HL-60 (cell line): ENCODE data around the gene ATPAF2.
A peak's percentile ranks its signal among the peaks of the same experiment; 100 is the strongest.

ENCODE experiments used
- DNase-seq, 2 experiments: peaks; one replicate each; pipeline ENCODE4 v3.0.0-alpha.2; 2010 to 2020; ENCODE audit warnings: low read depth in 1 of 2, low spot score in 1 of 2
- H3K27ac ChIP-seq: fragments of 250-450 bp; sonication (Bioruptor Pico); replicated peaks from 2 replicates; pipeline ENCODE4 v1.5.1; 2020; ENCODE audit warnings: mild to moderate bottlenecking, moderate library complexity
- H3K27me3 ChIP-seq: fragments of 250-450 bp; sonication (Bioruptor Pico); 2 replicates; pipeline ENCODE4 v1.5.1; 2021; ENCODE audit warnings: mild to moderate bottlenecking, moderate library complexity; ENCODE audit not compliant: insufficient read depth, poor library complexity, severe bottlenecking
- H3K4me3 ChIP-seq: replicated peaks from 2 replicates; pipeline ENCODE4 v1.5.1; 2011; ENCODE audit warnings: mild to moderate bottlenecking, control low read depth, low read length; ENCODE audit not compliant: insufficient read depth
- CTCF ChIP-seq: IDR thresholded peaks from one replicate; pipeline ENCODE4 v1.5.1; 2011; ENCODE audit warnings: low read length, control low read depth, inconsistent platforms; ENCODE audit not compliant: insufficient read depth
- GABPA ChIP-seq: IDR thresholded peaks from 2 replicates; pipeline ENCODE4 v1.6.1; 2012; ENCODE audit warnings: low read depth
- POLR2AphosphoS5 ChIP-seq: IDR thresholded peaks from 2 replicates; pipeline ENCODE4 v1.6.1; 2012; ENCODE audit warnings: low read depth
- SPI1 ChIP-seq: IDR thresholded peaks from 2 replicates; pipeline ENCODE4 v1.6.1; 2012; ENCODE audit warnings: low read depth, mild to moderate bottlenecking, borderline replicate concordance
- TF ChIP-seq, protein P1 (sequence below): IDR thresholded peaks from 2 replicates; pipeline ENCODE4 v1.6.1; 2012; ENCODE audit warnings: low read depth; ENCODE audit not compliant: insufficient replicate concordance

The ATPAF2 gene

DNA sequence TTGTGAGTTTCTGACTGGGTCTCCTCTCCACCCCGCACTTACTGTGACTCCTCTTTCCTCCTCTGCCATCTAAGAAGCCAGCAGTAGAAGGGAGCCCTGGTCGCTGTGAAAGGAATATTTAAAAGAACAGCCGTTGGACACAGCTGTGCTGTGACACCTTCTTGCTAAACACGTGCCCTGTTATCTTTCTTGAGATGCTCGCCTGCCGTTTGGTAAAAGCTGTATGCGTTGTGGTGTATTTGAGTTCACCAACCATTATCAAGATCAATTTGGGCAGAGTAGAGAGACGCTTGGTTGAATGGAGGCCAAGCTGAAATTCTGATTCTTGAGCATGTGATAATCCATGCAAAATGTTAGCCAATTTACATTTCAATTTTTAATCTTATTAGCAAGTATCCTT is 4.0 kb upstream of the ATPAF2 start:
- Histone ChIP-seq H3K27me3 (no peaks in the 10 kb centered on the region), H3K27ac (no peak overlapping the region), H3K4me3 (no peak overlapping the region)
- no peak for DNase-seq
- TF ChIP-seq GABPA (no peak), POLR2AphosphoS5 (no peak), SPI1 (no peak)

- no peak for TF ChIP-seq GABPA
- no peak for TF ChIP-seq POLR2AphosphoS5
- no peak for TF ChIP-seq SPI1
- TF ChIP-seq CTCF, result no peak
- TF ChIP-seq, protein P1, sequence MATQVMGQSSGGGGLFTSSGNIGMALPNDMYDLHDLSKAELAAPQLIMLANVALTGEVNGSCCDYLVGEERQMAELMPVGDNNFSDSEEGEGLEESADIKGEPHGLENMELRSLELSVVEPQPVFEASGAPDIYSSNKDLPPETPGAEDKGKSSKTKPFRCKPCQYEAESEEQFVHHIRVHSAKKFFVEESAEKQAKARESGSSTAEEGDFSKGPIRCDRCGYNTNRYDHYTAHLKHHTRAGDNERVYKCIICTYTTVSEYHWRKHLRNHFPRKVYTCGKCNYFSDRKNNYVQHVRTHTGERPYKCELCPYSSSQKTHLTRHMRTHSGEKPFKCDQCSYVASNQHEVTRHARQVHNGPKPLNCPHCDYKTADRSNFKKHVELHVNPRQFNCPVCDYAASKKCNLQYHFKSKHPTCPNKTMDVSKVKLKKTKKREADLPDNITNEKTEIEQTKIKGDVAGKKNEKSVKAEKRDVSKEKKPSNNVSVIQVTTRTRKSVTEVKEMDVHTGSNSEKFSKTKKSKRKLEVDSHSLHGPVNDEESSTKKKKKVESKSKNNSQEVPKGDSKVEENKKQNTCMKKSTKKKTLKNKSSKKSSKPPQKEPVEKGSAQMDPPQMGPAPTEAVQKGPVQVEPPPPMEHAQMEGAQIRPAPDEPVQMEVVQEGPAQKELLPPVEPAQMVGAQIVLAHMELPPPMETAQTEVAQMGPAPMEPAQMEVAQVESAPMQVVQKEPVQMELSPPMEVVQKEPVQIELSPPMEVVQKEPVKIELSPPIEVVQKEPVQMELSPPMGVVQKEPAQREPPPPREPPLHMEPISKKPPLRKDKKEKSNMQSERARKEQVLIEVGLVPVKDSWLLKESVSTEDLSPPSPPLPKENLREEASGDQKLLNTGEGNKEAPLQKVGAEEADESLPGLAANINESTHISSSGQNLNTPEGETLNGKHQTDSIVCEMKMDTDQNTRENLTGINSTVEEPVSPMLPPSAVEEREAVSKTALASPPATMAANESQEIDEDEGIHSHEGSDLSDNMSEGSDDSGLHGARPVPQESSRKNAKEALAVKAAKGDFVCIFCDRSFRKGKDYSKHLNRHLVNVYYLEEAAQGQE, result no peak
- peak in 1 of 2 experiments; percentile 21 for DNase-seq
- Histone ChIP-seq H3K27me3 (no peaks in the 10 kb centered on the region), H3K4me3 (no peak overlapping the region), H3K27ac (no peak overlapping the region)
Observed at GRCh38 chr17:18041776-18042175, 2.8 kb upstream of the ATPAF2 start.

DNA sequence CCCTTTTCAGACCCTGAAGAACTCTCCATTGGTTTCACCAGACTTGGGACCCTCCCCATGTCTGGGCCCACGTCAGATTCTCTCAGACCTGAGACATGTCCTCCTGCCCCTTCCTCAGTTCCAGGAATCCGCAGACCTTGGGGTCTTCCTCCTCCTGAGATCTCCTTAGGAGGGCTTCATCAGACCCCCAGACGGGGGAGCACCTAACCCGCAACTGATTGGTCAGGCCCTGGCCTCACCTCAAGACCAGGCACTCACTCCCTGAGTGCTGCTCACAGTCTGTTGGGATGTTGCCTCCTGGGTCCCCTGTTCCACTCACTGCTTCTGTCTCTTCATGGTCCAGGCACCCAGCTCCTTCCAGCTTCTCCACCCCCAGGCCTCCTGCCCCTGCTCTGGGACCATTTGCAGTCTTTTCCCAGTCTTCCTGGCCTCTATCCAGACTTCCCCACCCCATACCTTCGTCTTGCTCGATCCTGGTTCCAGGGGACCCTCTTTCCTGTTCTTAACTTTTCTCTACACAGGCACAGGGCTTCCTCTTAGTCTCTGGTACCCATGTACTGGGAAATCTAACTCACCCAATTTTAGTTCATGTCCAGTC is 1.4 kb upstream of the ATPAF2 start:
- peak overlapping the region; percentile 83 for H3K4me3 ChIP-seq
- no peak for TF ChIP-seq SPI1
- TF ChIP-seq, protein P1, result no peak
- TF ChIP-seq CTCF, result no peak
- no peak for TF ChIP-seq POLR2AphosphoS5
- TF ChIP-seq GABPA, result no peak
- no peak for DNase-seq
- H3K27me3 ChIP-seq, result no peaks in the 10 kb centered on the region
- peak overlapping the region; percentile 79; the same call in 1 of the 2 replicates for H3K27ac ChIP-seq

GRCh38 chr17:18039535-18040260 is 730 bp upstream of the ATPAF2 start:
- H3K27me3 ChIP-seq, result no peaks in the 10 kb centered on the region
- H3K27ac ChIP-seq, result peak overlapping the region; percentile 79
- no peak for DNase-seq
- TF ChIP-seq POLR2AphosphoS5 (no peak), CTCF (no peak), GABPA (no peak), SPI1 (no peak)
- TF ChIP-seq, protein P1, result no peak
- H3K4me3 ChIP-seq, result peak overlapping the region; percentile 83
